ENCODE measurements around the gene LYAR.

The LYAR gene

DNA sequence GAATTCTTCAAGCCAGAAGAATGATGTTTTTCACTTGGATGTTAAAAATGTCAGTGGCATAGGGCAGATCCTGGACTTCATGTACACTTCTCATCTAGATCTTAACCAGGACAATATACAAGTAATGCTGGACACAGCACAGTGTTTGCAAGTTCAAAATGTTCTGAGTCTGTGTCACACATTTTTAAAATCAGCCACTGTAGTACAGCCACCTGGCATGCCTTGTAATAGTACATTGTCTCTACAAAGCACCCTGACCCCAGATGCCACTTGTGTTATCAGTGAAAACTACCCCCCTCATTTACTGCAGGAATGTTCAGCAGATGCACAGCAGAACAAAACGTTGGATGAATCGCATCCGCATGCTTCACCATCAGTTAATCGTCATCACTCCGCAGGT lies 12.0 kb upstream of the LYAR start:
- DNase-seq (ENCODE audit: low read depth) = no peak
- H3K4me3 ChIP-seq (ENCODE audit: control insufficient read depth, low read depth, low read length) = no peak overlapping the region
- TF ChIP-seq, protein P1, sequence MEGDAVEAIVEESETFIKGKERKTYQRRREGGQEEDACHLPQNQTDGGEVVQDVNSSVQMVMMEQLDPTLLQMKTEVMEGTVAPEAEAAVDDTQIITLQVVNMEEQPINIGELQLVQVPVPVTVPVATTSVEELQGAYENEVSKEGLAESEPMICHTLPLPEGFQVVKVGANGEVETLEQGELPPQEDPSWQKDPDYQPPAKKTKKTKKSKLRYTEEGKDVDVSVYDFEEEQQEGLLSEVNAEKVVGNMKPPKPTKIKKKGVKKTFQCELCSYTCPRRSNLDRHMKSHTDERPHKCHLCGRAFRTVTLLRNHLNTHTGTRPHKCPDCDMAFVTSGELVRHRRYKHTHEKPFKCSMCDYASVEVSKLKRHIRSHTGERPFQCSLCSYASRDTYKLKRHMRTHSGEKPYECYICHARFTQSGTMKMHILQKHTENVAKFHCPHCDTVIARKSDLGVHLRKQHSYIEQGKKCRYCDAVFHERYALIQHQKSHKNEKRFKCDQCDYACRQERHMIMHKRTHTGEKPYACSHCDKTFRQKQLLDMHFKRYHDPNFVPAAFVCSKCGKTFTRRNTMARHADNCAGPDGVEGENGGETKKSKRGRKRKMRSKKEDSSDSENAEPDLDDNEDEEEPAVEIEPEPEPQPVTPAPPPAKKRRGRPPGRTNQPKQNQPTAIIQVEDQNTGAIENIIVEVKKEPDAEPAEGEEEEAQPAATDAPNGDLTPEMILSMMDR (conservative IDR thresholded peaks at IDR 0.05; ENCODE audit: control insufficient read depth, insufficient read depth, low read depth, low read length) = no peak

DNA sequence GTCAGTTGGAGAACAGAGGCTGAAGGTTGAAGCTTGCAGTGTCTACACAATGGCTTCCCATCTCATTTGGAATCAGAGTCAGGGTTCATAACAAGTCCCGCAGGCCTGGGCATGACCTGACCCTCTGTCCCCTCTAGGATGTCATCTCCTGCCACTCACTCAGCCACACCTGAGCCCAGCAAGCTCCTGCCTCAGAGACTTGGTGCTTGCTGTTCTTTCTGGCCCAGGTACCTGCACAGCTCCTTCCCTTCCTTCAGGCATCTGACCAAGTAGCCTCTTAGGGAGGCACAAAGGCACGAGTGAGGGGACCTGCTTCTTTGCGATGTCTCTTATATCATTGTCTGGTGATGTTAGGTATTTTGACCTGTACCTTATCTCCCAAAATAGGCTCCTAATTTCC lies 9.1 kb upstream of the LYAR start:
- no peak for DNase-seq (ENCODE audit: low read depth)
- TF ChIP-seq, protein P1 (conservative IDR thresholded peaks at IDR 0.05; ENCODE audit: control insufficient read depth, insufficient read depth, low read depth, low read length) = no peak
- no peak overlapping the region for H3K4me3 ChIP-seq (ENCODE audit: control insufficient read depth, low read depth, low read length)

DNA sequence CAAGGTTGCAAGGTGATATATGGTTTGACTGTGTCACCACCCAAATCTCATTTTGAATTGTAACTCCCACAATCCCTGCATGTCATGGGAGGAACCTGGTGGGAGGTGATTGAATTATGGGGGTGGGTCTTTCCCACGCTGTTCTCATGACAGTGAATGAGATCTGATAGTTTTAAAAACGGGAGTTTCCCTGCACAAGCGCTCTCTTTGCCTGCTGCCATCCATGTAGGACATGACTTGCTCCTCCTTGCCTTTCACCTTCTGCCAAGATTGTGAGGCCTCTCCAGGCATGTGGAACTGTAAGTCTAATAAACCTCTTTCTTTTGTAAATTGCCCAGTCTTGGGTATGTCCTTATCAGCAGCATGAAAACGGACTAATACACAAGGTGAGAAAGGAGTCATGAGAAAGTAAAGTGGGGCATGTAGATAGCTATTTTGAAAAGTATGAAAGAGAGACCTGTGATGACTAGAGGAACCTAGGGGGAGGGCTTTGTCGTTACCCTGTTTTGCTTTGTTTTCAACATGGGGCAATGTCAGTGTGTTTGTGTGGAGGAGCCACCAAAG lies 6.4 kb upstream of the LYAR start:
- TF ChIP-seq, protein P1 (conservative IDR thresholded peaks at IDR 0.05; ENCODE audit: control insufficient read depth, insufficient read depth, low read depth, low read length) = no peak
- DNase-seq (ENCODE audit: low read depth) = no peak

DNA sequence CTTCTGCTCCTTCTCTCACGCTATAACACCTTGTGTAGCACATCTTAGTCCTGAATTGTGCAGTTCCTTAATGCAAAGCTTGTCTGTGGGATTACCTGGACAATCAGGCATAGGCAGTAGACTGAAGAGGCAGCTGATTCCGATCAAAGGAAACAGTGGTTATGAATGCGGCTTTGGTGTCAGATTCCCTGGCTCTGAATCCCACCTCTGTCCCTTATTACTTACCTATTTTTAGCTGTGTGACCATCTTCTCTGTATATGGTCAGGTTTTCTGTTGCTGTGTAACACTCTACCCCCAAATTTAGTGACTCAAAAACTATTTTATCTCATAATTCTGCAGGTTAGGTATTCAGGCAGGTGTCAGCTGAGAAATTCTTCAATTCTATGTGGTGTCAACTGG lies 3.3 kb upstream of the LYAR start:
- DNase-seq (ENCODE audit: low read depth) = no peak
- H3K4me3 ChIP-seq (ENCODE audit: control insufficient read depth, low read depth, low read length) = no peak overlapping the region
- TF ChIP-seq, protein P1 (conservative IDR thresholded peaks at IDR 0.05; ENCODE audit: control insufficient read depth, insufficient read depth, low read depth, low read length) = no peak

More for the DNA sequence above, 6.4 kb upstream of the LYAR start:
- no peak overlapping the region for H3K4me3 ChIP-seq (ENCODE audit: control insufficient read depth, low read depth, low read length)

DNA sequence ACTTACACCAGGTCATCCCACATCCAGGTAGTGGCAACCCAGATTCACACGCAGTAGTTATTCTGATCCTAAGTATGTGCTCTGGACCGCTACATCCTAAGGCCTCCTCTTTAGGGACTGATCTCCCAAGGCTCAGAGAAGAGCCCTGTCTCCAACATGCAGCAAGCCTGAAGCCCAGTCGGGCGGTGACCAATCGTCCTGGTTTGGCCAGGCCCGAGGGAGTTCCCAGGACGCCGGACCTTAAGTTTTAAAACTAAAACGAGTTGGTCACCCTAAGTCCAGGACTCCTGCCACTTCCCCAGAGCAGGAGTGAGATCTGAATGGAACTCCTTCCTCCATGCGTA lies 385 bp downstream of the LYAR start:
- H3K4me3 ChIP-seq (ENCODE audit: control insufficient read depth, low read depth, low read length) = peak overlapping the region; percentile 94
- DNase-seq (ENCODE audit: low read depth) = peak; percentile 19
- TF ChIP-seq, protein P1 (conservative IDR thresholded peaks at IDR 0.05; ENCODE audit: control insufficient read depth, insufficient read depth, low read depth, low read length) = no peak

DNA sequence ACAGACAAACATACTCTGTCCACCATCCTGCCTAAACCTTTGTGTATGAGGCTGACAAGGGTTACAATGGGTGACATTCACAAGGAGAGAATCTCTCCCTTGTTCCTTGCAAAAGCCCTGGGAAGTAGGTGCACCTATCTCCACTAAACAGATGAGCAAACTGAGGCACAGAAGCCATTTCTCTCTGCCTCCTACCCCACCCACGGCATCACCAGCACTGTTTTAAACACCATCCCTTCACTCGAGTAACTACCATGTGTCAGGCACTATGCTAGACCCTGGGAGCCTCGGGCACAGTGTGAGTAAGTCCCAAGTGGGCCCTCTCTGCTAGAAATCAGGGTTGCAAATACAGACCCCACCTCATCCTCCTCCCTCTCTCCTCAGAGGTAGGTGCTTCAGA lies 899 bp downstream of the LYAR start:
- DNase-seq (ENCODE audit: low read depth) = no peak
- H3K4me3 ChIP-seq (ENCODE audit: control insufficient read depth, low read depth, low read length) = peak overlapping the region; percentile 94
- TF ChIP-seq, protein P1 (conservative IDR thresholded peaks at IDR 0.05; ENCODE audit: control insufficient read depth, insufficient read depth, low read depth, low read length) = no peak

DNA sequence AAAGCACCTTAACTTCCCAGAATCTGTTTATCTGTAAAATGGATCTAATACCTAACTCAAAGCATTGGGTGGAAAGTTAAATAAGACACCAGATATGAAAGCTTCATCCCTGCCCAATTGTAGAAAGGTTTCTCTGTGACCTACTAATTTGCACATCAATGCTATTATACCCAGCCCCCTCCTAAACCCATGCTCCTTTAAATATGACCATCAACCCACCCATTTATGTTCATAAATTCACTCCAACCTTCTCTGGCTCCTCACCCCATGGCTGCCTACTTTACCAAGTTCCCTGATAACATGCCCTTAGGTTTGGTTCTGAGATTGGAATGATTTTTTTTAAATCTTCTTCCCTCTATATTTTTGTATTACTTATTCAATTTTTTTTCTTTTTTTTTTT lies 1.9 kb downstream of the LYAR start:
- DNase-seq (ENCODE audit: low read depth) = no peak
- TF ChIP-seq, protein P1 (conservative IDR thresholded peaks at IDR 0.05; ENCODE audit: control insufficient read depth, insufficient read depth, low read depth, low read length) = no peak
- no peak overlapping the region for H3K4me3 ChIP-seq (ENCODE audit: control insufficient read depth, low read depth, low read length)

Data from fibroblast of mammary gland (primary cell).